ENCODE measurements around the gene EYA4.

Gene EYA4

DNA sequence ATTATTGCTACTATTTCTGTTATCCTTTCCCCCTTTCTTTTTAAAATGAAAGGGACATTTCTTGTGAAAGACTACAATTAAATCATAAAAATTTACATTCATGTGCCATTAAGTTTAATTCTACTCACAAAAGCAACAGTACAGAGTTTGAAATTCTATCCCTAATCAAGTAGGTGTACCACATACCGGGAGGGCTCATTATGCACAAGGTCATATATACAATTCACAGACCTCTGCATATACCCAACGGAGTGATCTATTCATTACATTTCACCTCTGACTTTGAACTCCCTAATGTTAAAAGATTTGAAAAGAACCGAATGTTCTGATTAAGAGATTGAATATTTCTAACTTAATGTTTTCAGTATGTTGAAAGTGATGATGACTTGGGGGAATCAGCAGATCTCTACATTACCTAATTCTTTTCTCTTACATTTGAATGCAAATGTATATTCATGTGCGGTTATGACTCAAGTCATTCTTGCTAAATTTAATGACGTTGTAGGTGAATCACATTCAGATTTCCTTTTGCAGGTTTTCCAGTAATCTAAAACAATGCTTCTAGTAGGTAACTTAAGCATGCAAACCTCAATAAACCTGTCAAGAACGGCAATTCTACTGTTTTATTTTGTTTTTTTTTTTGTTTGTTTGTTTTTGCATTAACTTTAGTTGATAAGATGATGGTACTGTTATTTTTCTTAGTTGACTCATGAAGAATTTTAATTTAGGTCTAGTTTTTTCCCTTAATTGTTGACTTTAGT, 7.3 kb downstream of the EYA4 start:
- H3K4me3 ChIP-seq, result no peak overlapping the region
- no peak overlapping the region for H3K27ac ChIP-seq
- DNase-seq (ENCODE audit: low spot score), result no peak
- TF ChIP-seq, protein P1, sequence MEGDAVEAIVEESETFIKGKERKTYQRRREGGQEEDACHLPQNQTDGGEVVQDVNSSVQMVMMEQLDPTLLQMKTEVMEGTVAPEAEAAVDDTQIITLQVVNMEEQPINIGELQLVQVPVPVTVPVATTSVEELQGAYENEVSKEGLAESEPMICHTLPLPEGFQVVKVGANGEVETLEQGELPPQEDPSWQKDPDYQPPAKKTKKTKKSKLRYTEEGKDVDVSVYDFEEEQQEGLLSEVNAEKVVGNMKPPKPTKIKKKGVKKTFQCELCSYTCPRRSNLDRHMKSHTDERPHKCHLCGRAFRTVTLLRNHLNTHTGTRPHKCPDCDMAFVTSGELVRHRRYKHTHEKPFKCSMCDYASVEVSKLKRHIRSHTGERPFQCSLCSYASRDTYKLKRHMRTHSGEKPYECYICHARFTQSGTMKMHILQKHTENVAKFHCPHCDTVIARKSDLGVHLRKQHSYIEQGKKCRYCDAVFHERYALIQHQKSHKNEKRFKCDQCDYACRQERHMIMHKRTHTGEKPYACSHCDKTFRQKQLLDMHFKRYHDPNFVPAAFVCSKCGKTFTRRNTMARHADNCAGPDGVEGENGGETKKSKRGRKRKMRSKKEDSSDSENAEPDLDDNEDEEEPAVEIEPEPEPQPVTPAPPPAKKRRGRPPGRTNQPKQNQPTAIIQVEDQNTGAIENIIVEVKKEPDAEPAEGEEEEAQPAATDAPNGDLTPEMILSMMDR (IDR thresholded peaks at IDR 0.05), result no peak

DNA sequence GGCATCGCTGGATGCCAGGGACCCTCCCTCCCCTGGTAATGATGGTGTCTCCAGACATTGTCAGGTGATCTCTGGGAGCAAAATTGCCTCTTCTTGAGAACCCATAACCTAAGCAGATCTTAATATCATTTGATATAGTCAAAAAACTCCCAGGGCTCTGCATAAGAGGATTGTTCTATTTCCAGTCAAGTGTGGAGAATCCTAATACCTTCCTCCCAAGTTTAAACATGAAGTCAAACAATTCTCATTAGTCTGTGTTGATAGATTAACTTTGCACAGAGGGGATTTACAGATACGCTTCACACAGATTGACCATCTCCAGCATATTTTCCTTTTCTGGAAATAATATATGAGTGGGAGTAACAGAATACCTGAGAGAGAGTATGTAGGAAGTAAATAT, 10.5 kb downstream of the EYA4 start:
- H3K27ac ChIP-seq, result no peak overlapping the region
- TF ChIP-seq, protein P1 (IDR thresholded peaks at IDR 0.05), result no peak
- no peak for DNase-seq (ENCODE audit: low spot score)
- H3K4me3 ChIP-seq, result no peak overlapping the region

DNA sequence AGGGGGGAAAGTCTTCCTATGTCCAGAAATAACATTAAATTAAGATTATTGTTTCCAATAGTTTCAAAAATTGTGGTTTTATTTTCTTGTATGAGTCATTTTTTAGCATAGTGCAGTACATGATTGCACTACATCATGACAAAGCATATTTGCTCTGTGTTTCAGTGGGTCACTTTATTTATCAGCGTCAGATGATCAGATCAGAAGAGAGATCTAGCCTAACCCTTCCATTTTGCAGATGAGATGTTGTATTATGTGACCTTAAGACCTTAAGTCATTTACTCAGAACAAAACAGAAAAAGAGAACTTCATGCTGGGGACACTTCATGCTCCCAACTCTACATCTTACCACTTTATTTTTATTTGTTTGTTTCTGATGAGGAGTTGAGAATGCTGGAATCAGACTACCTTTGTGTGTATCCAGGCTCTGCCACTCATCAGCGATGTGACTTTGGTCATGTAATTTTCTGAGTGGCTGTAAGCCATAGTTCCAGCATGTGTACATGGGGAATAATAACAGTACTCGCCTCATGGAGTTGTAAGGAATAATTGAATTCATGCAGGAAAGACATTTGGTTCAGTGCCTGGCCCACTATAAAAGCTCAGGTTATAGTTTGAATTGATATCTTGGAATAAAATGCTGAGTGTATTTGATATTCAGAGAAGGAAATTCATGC, 13.5 kb downstream of the EYA4 start:
- TF ChIP-seq, protein P1 (IDR thresholded peaks at IDR 0.05), result no peak
- Histone ChIP-seq H3K27ac (no peak overlapping the region), H3K4me3 (no peak overlapping the region)
- DNase-seq (ENCODE audit: low spot score), result no peak

DNA sequence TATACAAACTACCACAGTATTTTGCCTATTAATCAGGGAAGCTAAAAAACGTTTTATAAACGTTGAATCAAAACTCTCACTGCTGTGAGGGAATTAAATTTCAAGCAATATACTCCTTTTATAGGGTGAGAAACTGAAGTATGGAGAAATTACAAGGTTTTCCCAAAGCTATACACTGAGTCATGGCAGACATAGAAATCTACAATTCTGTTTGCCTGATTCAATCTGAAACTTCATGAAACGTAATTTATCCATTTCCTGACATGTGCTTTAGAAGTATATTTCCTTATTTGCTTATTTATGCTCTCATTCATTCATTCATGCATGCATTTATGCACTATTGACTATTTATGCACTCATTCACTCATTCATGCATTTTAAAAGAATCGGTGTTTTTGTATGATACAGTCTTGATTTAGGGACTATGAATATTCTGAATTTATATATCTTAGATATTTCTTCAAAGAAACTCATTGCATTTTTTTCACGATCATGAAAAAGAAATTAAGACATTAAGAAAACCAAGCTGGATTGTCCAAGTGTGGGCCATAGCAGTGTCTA, 16.5 kb downstream of the EYA4 start:
- DNase-seq (ENCODE audit: low spot score), result no peak
- Histone ChIP-seq H3K4me3 (no peak overlapping the region), H3K27ac (no peak overlapping the region)
- TF ChIP-seq, protein P1 (IDR thresholded peaks at IDR 0.05), result no peak

DNA sequence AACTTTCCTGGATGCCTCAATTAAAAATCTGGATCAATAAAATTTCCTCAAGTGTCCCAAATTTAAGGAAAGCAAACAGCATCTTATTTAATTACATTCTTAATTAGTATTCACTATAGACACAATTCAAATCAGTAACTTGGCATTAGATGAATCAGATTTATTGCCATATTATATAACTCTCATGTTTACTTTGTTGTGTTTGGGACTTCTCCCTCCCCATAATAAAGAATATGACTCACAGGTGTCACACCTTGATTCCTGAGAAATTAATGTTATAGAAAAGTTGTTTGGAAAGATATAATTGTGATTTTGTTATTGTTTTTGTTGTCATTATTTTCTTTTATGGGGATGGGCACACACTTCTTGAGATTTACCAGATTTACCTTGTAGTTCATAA, 18.4 kb downstream of the EYA4 start:
- Histone ChIP-seq H3K4me3 (no peak overlapping the region), H3K27ac (no peak overlapping the region)
- TF ChIP-seq, protein P1 (IDR thresholded peaks at IDR 0.05), result no peak
- DNase-seq (ENCODE audit: low spot score), result no peak

DNA sequence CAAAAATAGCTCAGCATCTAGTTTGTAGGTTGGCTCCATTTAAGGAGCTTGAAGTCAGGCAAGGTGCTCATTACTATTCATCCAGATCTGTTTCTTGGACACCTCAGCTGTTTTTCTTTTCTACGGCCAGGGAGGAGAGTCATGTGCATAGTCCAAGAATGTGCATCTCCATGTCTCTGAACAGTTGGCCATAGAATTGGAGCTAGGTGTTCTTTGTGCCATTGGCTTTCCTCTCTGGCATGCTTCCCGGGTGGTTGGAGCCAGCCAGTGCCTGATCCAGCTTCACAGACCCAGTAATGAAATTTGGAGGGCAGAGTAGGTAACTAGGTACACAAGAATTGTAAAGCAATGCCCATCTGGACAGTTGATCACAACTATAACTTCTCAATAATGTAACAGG, 21.6 kb downstream of the EYA4 start:
- no peak for DNase-seq (ENCODE audit: low spot score)
- H3K27ac ChIP-seq, result no peak overlapping the region
- TF ChIP-seq, protein P1 (IDR thresholded peaks at IDR 0.05), result no peak

More for the DNA sequence above, 21.6 kb downstream of the EYA4 start:
- no peak overlapping the region for H3K4me3 ChIP-seq

Measured in coronary artery (tissue), 2 donors.